Measurements from ENCODE around the gene MMD2. TPM values are rescaled to one million over a fixed set of nuclear protein-coding genes. Genes with fewer than 3 reads are reported as not detected.

MMD2 gene
- total RNA-seq, 1 donor from 2014 or later: not detected

- DNase-seq (no peak), ATAC-seq (ENCODE audit: poor library complexity) (no peak)
- intact Hi-C loops (cut with DNase I): no loop called here
Observed at GRCh38 chr7:4962872-4963775, 4.1 kb upstream of the MMD2 start.

GRCh38 chr7:4960363-4960762 is 1.4 kb upstream of the MMD2 start:
- intact Hi-C loops (cut with DNase I): no loop called here
- no peak for ATAC-seq (ENCODE audit: poor library complexity)
- no peak for DNase-seq

- DNase-seq: no peak
- intact Hi-C loops (cut with DNase I): no loop called here
- ATAC-seq (ENCODE audit: poor library complexity): no peak
Observed at GRCh38 chr7:4959893-4960292, 906 bp upstream of the MMD2 start.

- ATAC-seq (ENCODE audit: poor library complexity): no peak
- DNase-seq: no peak
- intact Hi-C loops (cut with DNase I): no loop called here
Observed at GRCh38 chr7:4959306-4959705, 319 bp upstream of the MMD2 start.

GRCh38 chr7:4957847-4958476 is 1.0 kb downstream of the MMD2 start:
- intact Hi-C loops (cut with DNase I): no loop called here
- DNase-seq (no peak), ATAC-seq (ENCODE audit: poor library complexity) (no peak)

- no peak for ATAC-seq (ENCODE audit: poor library complexity)
- no peak for DNase-seq
Observed at GRCh38 chr7:4951903-4952636, 6.9 kb downstream of the MMD2 start.

GRCh38 chr7:4951304-4951703 is 7.7 kb downstream of the MMD2 start:
- intact Hi-C loops (cut with DNase I): no loop called here
- DNase-seq (no peak), ATAC-seq (ENCODE audit: poor library complexity) (no peak)

More at GRCh38 chr7:4951903-4952636, 6.9 kb downstream of the MMD2 start:
- intact Hi-C loops (cut with DNase I): no loop called here

- no peak for ATAC-seq (ENCODE audit: poor library complexity)
- intact Hi-C loops (cut with DNase I): no loop called here
- no peak for DNase-seq
Observed at GRCh38 chr7:4948402-4948801, 10.6 kb downstream of the MMD2 start.

- no peak for DNase-seq
- intact Hi-C loops (cut with DNase I): no loop called here
- no peak for ATAC-seq (ENCODE audit: poor library complexity)
Observed at GRCh38 chr7:4945949-4946348, 13.0 kb downstream of the MMD2 start.

- intact Hi-C loops (cut with DNase I): no loop called here
- DNase-seq: no peak
- no peak for ATAC-seq (ENCODE audit: poor library complexity)
Observed at GRCh38 chr7:4944939-4945338, 14.0 kb downstream of the MMD2 start.

GRCh38 chr7:4943297-4943696 is 15.7 kb downstream of the MMD2 start:
- DNase-seq (no peak), ATAC-seq (ENCODE audit: poor library complexity) (no peak)
- intact Hi-C loops (cut with DNase I): no loop called here

GRCh38 chr7:4939971-4940728 is 18.8 kb downstream of the MMD2 start:
- ATAC-seq (ENCODE audit: poor library complexity): no peak
- no peak for DNase-seq
- intact Hi-C loops (cut with DNase I): no loop called here

GRCh38 chr7:4937411-4937810 is 21.6 kb downstream of the MMD2 start:
- DNase-seq: no peak
- intact Hi-C loops (cut with DNase I): no loop called here
- no peak for ATAC-seq (ENCODE audit: poor library complexity)

GRCh38 chr7:4934419-4935025 is 24.5 kb downstream of the MMD2 start:
- ATAC-seq (ENCODE audit: poor library complexity): no peak
- no peak for DNase-seq
- intact Hi-C loops (cut with DNase I): no loop called here

GRCh38 chr7:4931943-4932342 is 27.0 kb downstream of the MMD2 start:
- no peak for ATAC-seq (ENCODE audit: poor library complexity)
- intact Hi-C loops (cut with DNase I): no loop called here
- no peak for DNase-seq

- ATAC-seq (ENCODE audit: poor library complexity) (no peak), DNase-seq (no peak)
- intact Hi-C loops (cut with DNase I): no loop called here
Observed at GRCh38 chr7:4929005-4929404, 30.0 kb downstream of the MMD2 start.

GRCh38 chr7:4928445-4928844 is 30.5 kb downstream of the MMD2 start:
- intact Hi-C loops (cut with DNase I): no loop called here
- ATAC-seq (ENCODE audit: poor library complexity) (no peak), DNase-seq (no peak)

GRCh38 chr7:4919969-4920766 is 38.8 kb downstream of the MMD2 start:
- ATAC-seq (ENCODE audit: poor library complexity) (no peak), DNase-seq (no peak)
- intact Hi-C loops (cut with DNase I): no loop called here

Data from Right ventricle myocardium superior (tissue), 1 donor.